Natural killer cell (primary cell): ENCODE data around the gene RPTN. TPM values are rescaled to one million over a fixed set of nuclear protein-coding genes. Genes with fewer than 3 reads are reported as not detected.

Source experiments
- ATAC-seq, 3 donors: fragments of 150-1000 bp in 2 of 3; fragments of 200-7000 bp in 1 of 3; cut with Tn5 transposase; 1 replicate in 1 of 3; 2 replicates in 2 of 3; pipeline ENCODE4 v1.10.0; 2021; ENCODE audit warnings: mild to moderate bottlenecking in 2 of 3, moderate library complexity in 2 of 3
- DNase-seq, 2 donors: peaks; one replicate each; pipeline versions ENCODE4 v3.0.0 to v3.0.0-alpha.2; 2013 to 2021; ENCODE audit warnings: mixed read lengths in 1 of 2
- H3K27ac ChIP-seq: one replicate; pipeline ENCODE4 v1.5.1; 2013; ENCODE audit warnings: mild to moderate bottlenecking, low read length
- H3K27me3 ChIP-seq: one replicate; pipeline ENCODE4 v1.6.1; 2013; ENCODE audit warnings: low read length; ENCODE audit not compliant: control insufficient read depth, insufficient read depth
- H3K36me3 ChIP-seq: one replicate; pipeline ENCODE4 v1.6.1; 2013; ENCODE audit warnings: low read length; ENCODE audit not compliant: control insufficient read depth, insufficient read depth
- H3K4me1 ChIP-seq: one replicate; pipeline ENCODE4 v1.6.1; 2013; ENCODE audit warnings: low read length; ENCODE audit not compliant: control insufficient read depth, insufficient read depth
- H3K4me3 ChIP-seq: one replicate; pipeline ENCODE4 v1.5.1; 2013; ENCODE audit warnings: low read length
- H3K9me3 ChIP-seq: one replicate; pipeline ENCODE4 v1.6.1; 2013; ENCODE audit warnings: low read length; ENCODE audit not compliant: control insufficient read depth, insufficient read depth
- H3K27ac Mint-ChIP-seq, 2 donors: one replicate each; pipeline ENCODE4 v1.8.0; 2022; ENCODE audit warnings: mild to moderate bottlenecking in 2 of 2, mixed read lengths in 2 of 2, moderate library complexity in 1 of 2
- H3K27me3 Mint-ChIP-seq, 2 donors: one replicate each; pipeline ENCODE4 v1.8.0; 2022; ENCODE audit warnings: low read depth in 2 of 2, mixed read lengths in 2 of 2
- H3K36me3 Mint-ChIP-seq: one replicate; pipeline ENCODE4 v1.8.0; 2022; ENCODE audit warnings: mixed read lengths
- H3K4me1 Mint-ChIP-seq, 2 donors: one replicate each; pipeline ENCODE4 v1.8.0; 2022; ENCODE audit warnings: mixed read lengths in 2 of 2
- H3K4me3 Mint-ChIP-seq: one replicate; pipeline ENCODE4 v1.8.0; 2022; ENCODE audit warnings: mild to moderate bottlenecking, moderate library complexity, mixed read lengths
- H3K9me3 Mint-ChIP-seq, 2 donors: one replicate each; pipeline ENCODE4 v1.8.0; 2022; ENCODE audit warnings: mixed read lengths in 2 of 2
- CTCF ChIP-seq: fragments of 200-600 bp; IDR thresholded peaks from one replicate; pipeline ENCODE4 v1.8.0; 2022; ENCODE audit warnings: antibody characterized with exemption
- WGBS: methylation state at CpG from one replicate; pipeline ENCODE4 v1.1.7; 2013; ENCODE audit warnings: missing lambda C conversion rate; ENCODE audit not compliant: insufficient coverage; 5-methylcytosine and 5-hydroxymethylcytosine counted together
- intact Hi-C: fragments of 100-400 bp; cut with micrococcal nuclease; formaldehyde crosslinking; loops from one replicate; pipeline ENCODE4 v1.14.2; 2022
- total RNA-seq, 4 donors: library from RNA; stranded (reverse); fragments of 120-200 nt in 1 of 4; gene quantifications; one replicate each; pipeline versions ENCODE4 v1.2.3 to v1.2.4, GENCODE V29; 2013 to 2022

The RPTN gene
- total RNA-seq, 3 donors from 2014 or later (not counting 1 experiment from before 2014, with no cell fraction given) = not detected

DNA sequence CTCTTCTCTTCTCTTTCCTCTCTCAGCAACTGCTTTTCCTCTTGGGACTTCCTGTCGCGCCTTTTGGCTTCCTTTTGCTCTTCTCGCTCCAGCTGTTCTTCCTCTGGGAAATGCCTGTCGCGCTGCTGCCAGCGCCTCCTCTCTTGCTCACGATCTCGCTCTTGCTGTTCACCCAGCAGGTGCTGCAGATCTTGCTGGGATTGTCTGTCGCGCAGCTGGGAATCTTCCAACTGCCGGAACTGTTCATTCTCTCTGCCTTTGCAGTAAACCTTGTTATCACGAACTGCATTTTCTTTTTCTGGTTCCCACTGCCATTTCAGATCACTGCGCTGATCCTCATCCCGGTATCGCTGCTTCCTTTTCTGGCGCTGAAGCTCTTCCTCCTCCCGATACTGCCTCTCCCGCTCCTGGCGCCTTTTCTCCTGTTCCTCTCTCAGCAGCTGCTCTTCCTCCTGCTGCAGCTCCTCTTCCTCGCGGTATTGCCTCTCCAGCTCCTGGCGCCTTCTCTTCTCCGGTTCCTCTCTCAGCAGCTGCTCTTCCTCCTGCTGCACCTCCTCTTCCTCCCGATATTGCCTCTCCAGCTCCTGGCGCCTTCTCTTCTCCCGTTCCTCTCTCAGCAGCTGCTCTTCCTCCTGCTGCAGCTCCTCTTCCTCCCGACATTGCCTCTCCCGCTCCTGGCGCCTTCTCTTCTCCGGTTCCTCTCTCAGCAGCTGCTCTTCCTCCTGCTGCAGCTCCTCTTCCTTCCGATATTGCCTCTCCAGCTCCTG is 49.6 kb downstream of the RPTN start:
- no peaks in the 10 kb centered on the region for H3K9me3 Mint-ChIP-seq
- no peaks in the 10 kb centered on the region for H3K4me1 Mint-ChIP-seq
- peaks cover 62% of the 10 kb centered on the region for H3K27me3 ChIP-seq
- intact Hi-C loops = no loop called here
- peaks cover 39% of the 10 kb centered on the region for H3K4me1 ChIP-seq
- no peak overlapping the region for H3K4me3 ChIP-seq
- DNase-seq (peak in 1 of 2 donors; percentile 6), ATAC-seq (no peak)
- H3K36me3 ChIP-seq = no peaks in the 10 kb centered on the region
- no peak overlapping the region for H3K27ac ChIP-seq
- H3K36me3 Mint-ChIP-seq = no peaks in the 10 kb centered on the region
- no peak for TF ChIP-seq CTCF
- no peak overlapping the region for H3K27ac Mint-ChIP-seq
- no peak overlapping the region for H3K4me3 Mint-ChIP-seq
- no peaks in the 10 kb centered on the region for H3K9me3 ChIP-seq
- H3K27me3 Mint-ChIP-seq = peaks cover 0 to 25% of the 10 kb centered on the region in 2 donors
- WGBS = 12% methylated on average over 31 of the region's 31 CpGs

DNA sequence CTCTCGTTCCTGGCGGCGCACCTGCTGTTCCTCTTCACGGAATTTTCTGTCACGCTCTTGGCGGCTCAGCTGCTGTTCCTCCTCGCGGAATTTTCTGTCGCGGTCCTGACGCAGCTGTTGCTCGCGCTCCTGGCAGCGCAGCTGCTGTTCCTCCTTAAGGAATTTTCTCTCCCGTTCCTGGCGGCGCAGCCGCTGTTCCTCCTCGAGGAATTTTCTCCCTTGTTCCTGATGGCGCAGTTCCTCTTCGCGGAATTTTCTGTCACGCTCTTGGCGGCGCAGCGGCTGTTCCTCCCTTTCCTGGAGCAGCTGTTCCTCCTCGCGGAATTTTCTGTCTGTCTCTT is 50.2 kb downstream of the RPTN start:
- H3K9me3 ChIP-seq = no peaks in the 10 kb centered on the region
- Mint-ChIP-seq H3K27ac (no peak overlapping the region), H3K36me3 (no peaks in the 10 kb centered on the region), H3K27me3 (peaks cover 2 to 20% of the 10 kb centered on the region in 2 donors), H3K9me3 (no peaks in the 10 kb centered on the region), H3K4me1 (no peaks in the 10 kb centered on the region), H3K4me3 (no peak overlapping the region)
- no peaks in the 10 kb centered on the region for H3K36me3 ChIP-seq
- no peak overlapping the region for H3K27ac ChIP-seq
- peaks cover 39% of the 10 kb centered on the region for H3K4me1 ChIP-seq
- no peak for TF ChIP-seq CTCF
- ATAC-seq (no peak), DNase-seq (no peak)
- WGBS = 21% methylated on average over 28 of the region's 28 CpGs
- H3K27me3 ChIP-seq = peaks cover 60% of the 10 kb centered on the region
- H3K4me3 ChIP-seq = no peak overlapping the region
- intact Hi-C loops = no loop called here

DNA sequence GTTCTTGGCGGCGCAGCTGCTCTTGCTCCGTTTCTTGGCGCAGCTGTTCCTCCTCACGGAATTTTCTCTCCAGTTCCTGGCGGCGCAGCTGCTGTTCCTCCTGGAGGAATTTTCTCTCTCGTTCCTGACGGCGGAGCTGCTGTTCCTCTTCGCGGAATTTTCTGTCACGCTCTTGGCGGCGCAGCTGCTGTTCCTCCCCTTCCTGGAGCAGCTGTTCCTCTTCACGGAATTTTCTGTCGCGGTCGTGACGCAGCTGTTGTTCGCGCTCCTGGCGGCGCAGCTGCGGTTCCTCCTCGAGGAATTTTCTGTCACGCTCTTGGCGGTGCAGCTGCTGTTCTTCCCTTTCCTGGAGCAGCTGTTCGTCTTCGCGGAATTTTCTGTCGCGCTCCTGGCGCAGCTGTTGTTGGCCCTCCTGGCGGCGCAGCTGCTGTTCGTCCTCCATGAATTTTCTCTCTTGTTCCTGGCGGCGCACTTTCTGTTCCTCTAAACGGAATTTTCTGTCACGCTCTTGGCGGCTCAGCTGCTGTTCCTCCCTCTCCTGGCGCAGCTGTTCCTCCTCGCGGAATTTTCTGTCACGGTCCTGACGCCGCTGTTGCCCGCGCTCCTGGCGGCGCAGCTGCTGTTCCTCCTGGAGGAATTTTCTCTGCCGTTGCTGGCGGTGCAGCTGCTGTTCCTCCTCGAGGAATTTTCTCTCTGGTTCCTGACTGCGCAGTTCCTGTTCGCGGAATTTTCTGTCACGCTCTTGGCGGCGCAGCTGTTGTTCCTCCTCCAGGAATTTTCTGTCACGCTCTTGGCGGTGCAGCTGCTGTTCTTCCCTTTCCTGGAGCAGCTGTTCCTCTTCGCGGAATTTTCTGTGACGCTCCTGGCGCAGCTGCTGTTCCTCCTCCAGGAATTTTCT is 50.8 kb downstream of the RPTN start:
- Mint-ChIP-seq H3K27me3 (peaks cover 8 to 24% of the 10 kb centered on the region in 2 donors), H3K9me3 (no peaks in the 10 kb centered on the region), H3K36me3 (no peaks in the 10 kb centered on the region), H3K27ac (no peak overlapping the region), H3K4me1 (no peaks in the 10 kb centered on the region), H3K4me3 (no peak overlapping the region)
- no peak for DNase-seq
- H3K27ac ChIP-seq = no peak overlapping the region
- 11% methylated on average over 67 of the region's 67 CpGs for WGBS
- no peaks in the 10 kb centered on the region for H3K36me3 ChIP-seq
- H3K27me3 ChIP-seq = peaks cover 56% of the 10 kb centered on the region
- intact Hi-C loops = no loop called here
- no peaks in the 10 kb centered on the region for H3K9me3 ChIP-seq
- H3K4me3 ChIP-seq = no peak overlapping the region
- no peak for ATAC-seq
- TF ChIP-seq CTCF = no peak
- H3K4me1 ChIP-seq = peaks cover 39% of the 10 kb centered on the region
